GM19035 (cell line): ENCODE results near the gene SNAPC2.
A peak's percentile ranks its signal among the peaks of the same experiment; 100 is the strongest.
"Not testable (repeated sequence)": the region's sequence is repeated elsewhere in the genome, so short reads cannot be mapped to it uniquely, and the experiment has no call there.

Experiments
- ATAC-seq: cut with Tn5 transposase; IDR thresholded peaks from one replicate; pipeline ENCODE4 v1.9.1; 2021; ENCODE audit not compliant: unreplicated experiment

Gene SNAPC2

GRCh38 chr19:7888145-7888825, 31.9 kb upstream of the SNAPC2 start, which contains the start of gene LRRC8E:
TSS of gene LRRC8E (plus strand) at chr19:7888510. CDS start at chr19:7895604, 7,094 bp downstream.
- ATAC-seq, result no peak

- ATAC-seq, result no peak
Measured at GRCh38 chr19:7888826-7889217, 31.3 kb upstream of the SNAPC2 start.

- not testable (repeated sequence) for ATAC-seq
Measured at GRCh38 chr19:7893362-7894101, 26.6 kb upstream of the SNAPC2 start.

GRCh38 chr19:7894612-7895309, 25.4 kb upstream of the SNAPC2 start:
- ATAC-seq, result no peak

GRCh38 chr19:7895565-7895964, 24.6 kb upstream of the SNAPC2 start:
- ATAC-seq, result no peak

GRCh38 chr19:7897292-7897691, 22.8 kb upstream of the SNAPC2 start:
- no peak for ATAC-seq

- ATAC-seq, result no peak
Measured at GRCh38 chr19:7898967-7899366, 21.2 kb upstream of the SNAPC2 start.

GRCh38 chr19:7899751-7900378, 20.3 kb upstream of the SNAPC2 start:
- ATAC-seq, result no peak

GRCh38 chr19:7900401-7900870, 19.7 kb upstream of the SNAPC2 start:
- ATAC-seq, result no peak

- ATAC-seq, result no peak
Measured at GRCh38 chr19:7900931-7901330, 19.2 kb upstream of the SNAPC2 start.

GRCh38 chr19:7901337-7901736, 18.8 kb upstream of the SNAPC2 start:
- no peak for ATAC-seq

GRCh38 chr19:7902796-7903243, 17.3 kb upstream of the SNAPC2 start:
- no peak for ATAC-seq

- ATAC-seq, result peak; percentile 80
Measured at GRCh38 chr19:7903244-7904073, 16.7 kb upstream of the SNAPC2 start, which contains the start of gene MAP2K7. TSS of gene MAP2K7 (plus strand) at chr19:7903877. CDS start at chr19:7903945, 68 bp downstream.

- peak; percentile 41 for ATAC-seq
Measured at GRCh38 chr19:7904074-7905020, 15.8 kb upstream of the SNAPC2 start.

- ATAC-seq, result no peak
Measured at GRCh38 chr19:7905268-7905667, 14.9 kb upstream of the SNAPC2 start.

GRCh38 chr19:7905859-7906258, 14.3 kb upstream of the SNAPC2 start:
- no peak for ATAC-seq

GRCh38 chr19:7907122-7907521, 13.0 kb upstream of the SNAPC2 start:
- ATAC-seq, result no peak

- ATAC-seq, result no peak
Measured at GRCh38 chr19:7907544-7907943, 12.6 kb upstream of the SNAPC2 start.

GRCh38 chr19:7908078-7908699, 11.9 kb upstream of the SNAPC2 start:
- no peak for ATAC-seq
